Fibroblast of villous mesenchyme (primary cell): ENCODE results near the gene MMP24. TPM values are rescaled to one million over a fixed set of nuclear protein-coding genes. Genes with fewer than 3 reads are reported as not detected.

Experiments used
- DNase-seq: peaks from one replicate; pipeline ENCODE4 v3.0.0-alpha.2; 2010; ENCODE audit warnings: low read depth
- H3K4me3 ChIP-seq: 2 replicates; pipeline ENCODE4 v1.5.1; 2011; ENCODE audit warnings: low read depth, mild to moderate bottlenecking, low read length
- total RNA-seq: library from RNA; depleted of rRNA; stranded (reverse); fragments of >200 nt; gene quantifications from 2 replicates; pipeline ENCODE4 v1.2.3, GENCODE V29; 2012
- TF ChIP-seq, protein P1 (sequence below): IDR thresholded peaks from 2 replicates; pipeline ENCODE4 v1.5.1; 2012; ENCODE audit warnings: low read depth, mild to moderate bottlenecking, low read length; ENCODE audit not compliant: insufficient read depth

MMP24 gene
- total RNA-seq, 1 donor = 0.43 TPM

- TF ChIP-seq, protein P1, sequence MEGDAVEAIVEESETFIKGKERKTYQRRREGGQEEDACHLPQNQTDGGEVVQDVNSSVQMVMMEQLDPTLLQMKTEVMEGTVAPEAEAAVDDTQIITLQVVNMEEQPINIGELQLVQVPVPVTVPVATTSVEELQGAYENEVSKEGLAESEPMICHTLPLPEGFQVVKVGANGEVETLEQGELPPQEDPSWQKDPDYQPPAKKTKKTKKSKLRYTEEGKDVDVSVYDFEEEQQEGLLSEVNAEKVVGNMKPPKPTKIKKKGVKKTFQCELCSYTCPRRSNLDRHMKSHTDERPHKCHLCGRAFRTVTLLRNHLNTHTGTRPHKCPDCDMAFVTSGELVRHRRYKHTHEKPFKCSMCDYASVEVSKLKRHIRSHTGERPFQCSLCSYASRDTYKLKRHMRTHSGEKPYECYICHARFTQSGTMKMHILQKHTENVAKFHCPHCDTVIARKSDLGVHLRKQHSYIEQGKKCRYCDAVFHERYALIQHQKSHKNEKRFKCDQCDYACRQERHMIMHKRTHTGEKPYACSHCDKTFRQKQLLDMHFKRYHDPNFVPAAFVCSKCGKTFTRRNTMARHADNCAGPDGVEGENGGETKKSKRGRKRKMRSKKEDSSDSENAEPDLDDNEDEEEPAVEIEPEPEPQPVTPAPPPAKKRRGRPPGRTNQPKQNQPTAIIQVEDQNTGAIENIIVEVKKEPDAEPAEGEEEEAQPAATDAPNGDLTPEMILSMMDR = no peak
- DNase-seq = peak; percentile 98
- H3K4me3 ChIP-seq = no peak overlapping the region
Observed at GRCh38 chr20:35305682-35306556, 79.4 kb downstream of the MMP24 start.

DNA sequence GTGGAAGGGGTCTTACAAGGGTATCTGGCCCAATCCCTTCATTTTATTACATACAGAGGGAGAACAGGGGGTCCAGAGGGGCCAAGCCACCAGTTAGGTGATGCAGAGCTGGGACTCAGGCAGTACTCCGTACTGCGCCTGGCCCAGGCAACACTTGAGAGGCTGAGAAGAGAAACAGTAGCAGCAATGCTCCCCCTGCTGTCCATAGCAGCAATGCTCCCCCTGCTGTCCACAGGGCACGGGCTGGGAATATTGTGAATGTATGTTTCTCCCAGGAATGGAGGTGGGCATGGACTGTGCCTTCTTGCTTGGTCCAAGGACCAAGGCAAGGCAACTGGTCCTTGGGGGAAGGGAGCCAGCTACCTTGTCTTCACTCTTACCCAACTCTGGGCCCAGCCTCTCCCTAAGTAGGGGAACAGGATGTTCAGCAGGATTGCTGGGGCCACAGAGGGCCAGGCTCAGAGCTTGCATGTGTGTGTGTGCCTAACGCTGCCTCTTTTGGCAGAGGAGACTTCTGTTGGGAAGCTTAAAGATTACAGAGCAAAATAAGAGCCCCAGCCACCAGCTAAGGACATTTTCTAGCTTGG is 80.5 kb downstream of the MMP24 start:
- TF ChIP-seq, protein P1 = peak; percentile 92
- H3K4me3 ChIP-seq = no peak overlapping the region

DNA sequence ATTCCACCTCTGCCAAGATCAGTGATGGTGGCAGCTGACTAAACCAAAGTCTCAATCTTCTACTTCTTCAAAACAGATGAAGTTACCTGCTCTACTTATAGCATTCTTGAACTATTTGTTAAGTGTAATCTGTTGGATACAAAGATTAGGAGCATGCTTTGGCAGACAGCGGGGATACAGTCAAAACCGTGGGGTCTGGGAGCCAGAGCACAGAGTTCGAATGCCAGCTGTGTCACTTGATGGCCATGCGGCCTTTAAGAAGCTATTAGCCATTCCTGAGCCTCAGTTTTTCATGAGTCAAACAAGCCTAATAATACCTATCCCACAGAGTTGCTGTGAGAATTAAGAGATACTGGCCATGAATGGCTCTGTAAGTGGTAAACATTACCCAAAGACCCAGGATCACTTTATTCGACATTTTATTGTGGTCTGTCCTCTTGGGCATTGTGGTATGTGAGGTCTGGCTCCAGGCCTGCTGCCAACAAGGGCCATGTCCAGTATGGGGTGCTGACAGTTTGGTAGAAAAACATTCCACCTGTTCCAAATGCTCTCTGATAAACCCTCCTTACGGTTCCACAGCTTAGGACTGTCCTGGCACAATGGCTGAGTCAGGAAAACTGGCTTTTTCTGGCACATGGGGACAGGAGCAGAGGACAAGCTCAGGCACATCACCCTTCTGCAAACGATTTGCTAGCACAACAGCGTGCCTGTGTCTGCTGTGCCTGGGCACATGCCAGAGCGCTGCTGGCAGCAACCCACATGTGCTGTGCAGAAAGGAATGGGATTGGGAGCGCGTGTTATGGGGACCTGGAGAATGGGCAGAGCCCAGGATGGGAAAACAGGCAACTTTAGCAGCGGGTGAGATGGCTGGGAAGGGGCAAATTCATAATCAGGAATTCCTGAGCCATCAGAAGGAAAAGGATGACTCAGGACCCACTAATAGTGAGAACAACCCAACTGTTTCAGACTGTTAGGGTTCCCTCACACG is 81.5 kb downstream of the MMP24 start:
- H3K4me3 ChIP-seq = no peak overlapping the region
- TF ChIP-seq, protein P1 = no peak
- no peak for DNase-seq

More for the DNA sequence above, 80.5 kb downstream of the MMP24 start:
- DNase-seq = peak; percentile 75

DNA sequence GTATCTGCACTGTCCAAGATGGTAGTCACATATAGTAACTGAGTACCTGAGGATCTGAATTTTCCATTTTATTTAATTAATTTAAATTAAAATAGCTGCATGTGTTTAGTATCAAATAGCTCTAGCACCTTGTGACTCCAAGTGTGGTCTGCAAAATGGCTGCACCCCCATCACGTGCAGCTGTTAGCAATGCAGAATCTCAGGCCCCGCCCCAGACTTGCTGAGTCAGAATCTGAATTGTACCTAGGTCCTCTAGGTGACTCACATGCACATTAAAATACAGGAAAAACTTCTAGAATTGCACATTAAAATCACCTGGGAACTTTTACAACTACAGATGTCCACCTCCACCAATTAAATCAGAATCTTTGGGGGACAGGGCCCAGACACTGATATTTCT is 84.9 kb downstream of the MMP24 start:
- H3K4me3 ChIP-seq = no peak overlapping the region
- no peak for DNase-seq
- TF ChIP-seq, protein P1 = no peak

DNA sequence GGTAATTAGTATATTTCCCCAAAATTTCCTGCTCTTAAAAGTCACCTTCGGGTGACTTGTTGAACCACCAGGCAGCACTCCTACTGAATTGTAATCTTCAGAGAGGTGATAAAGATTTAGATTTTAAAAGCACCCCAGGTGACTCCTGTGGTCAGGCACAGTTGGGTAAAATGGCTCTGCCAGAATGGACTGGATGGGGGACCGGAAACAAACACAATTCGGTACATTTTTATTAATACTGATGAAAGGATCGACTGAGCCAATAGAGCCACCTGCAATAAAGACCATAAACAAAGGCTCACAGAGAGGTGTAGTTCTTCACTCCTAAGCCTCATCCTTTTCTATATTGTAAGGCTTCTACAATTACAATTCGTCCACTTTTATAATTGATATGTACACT is 85.3 kb downstream of the MMP24 start:
- TF ChIP-seq, protein P1 = no peak
- no peak overlapping the region for H3K4me3 ChIP-seq
- DNase-seq = no peak

GRCh38 chr20:35312318-35312717 is 85.8 kb downstream of the MMP24 start:
- H3K4me3 ChIP-seq = no peak overlapping the region
- peak; percentile 91 for DNase-seq

More at GRCh38 chr20:35312318-35312717, 85.8 kb downstream of the MMP24 start:
- TF ChIP-seq, protein P1 = no peak
